HS-5 (cell line): ENCODE results near the gene MYO9B.
"Not testable (repeated sequence)": the region's sequence is repeated elsewhere in the genome, so short reads cannot be mapped to it uniquely, and the experiment has no call there.

Source experiments
- DNase-seq: peaks from one replicate; pipeline ENCODE4 v3.0.0-alpha.2; 2012; ENCODE audit warnings: low read depth

The MYO9B gene

GRCh38 chr19:17145546-17146497, 70.2 kb downstream of the MYO9B start:
- DNase-seq = no peak

DNA sequence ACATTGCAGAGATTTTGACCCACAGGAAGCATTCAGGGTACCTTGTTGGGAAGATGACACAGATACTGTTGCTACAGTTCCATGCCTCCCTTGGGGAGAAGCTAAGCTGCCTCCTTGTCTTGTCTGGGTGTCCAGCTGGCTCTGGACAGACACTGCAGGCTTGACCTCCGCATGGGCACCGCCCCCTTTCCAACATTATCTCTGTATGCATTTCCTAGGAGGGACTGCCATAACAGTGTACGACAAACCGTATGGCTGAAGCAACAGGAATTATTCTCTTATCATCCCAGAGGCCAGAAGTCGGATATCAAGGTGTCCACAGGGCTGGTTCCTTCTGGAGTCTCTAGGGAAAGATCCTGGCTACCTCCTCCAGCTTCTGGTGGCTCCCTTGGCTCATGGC, 72.6 kb downstream of the MYO9B start:
- no peak for DNase-seq

DNA sequence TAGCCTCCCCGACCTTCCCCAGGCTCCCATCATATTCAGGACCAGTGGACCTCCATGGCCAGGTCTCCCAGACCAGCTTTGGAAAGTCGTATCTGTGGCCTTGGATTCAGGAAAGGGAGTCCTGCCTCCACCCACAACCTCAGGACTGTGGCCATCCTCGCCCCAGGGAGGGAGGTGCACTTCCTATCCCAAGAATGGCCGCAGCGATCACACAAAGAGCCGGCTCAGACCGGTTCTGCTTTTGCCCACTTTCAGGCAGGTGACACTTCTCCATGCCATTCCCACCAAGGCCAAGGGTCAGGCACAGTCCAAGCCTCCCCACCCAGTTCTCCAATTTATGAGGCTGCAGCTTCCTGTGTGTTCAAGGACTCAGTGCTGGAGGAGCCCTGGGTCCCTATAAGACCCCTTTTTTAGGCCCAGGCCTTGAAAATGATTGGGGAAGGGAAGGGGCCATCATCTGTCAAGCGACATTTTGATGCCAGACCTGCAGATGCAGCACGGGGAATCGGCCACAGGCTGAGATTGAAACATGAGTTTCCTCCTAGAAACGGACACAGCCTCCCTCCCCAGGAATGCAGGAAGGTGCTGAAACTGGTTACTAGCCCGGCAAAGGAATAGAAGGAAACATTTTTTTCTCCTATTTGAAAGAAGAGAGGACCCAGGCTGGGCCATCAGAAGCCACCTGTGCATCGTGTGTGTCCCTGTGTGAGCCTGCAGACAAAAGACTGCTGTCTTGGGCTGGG, 74.0 kb downstream of the MYO9B start:
- no peak for DNase-seq

DNA sequence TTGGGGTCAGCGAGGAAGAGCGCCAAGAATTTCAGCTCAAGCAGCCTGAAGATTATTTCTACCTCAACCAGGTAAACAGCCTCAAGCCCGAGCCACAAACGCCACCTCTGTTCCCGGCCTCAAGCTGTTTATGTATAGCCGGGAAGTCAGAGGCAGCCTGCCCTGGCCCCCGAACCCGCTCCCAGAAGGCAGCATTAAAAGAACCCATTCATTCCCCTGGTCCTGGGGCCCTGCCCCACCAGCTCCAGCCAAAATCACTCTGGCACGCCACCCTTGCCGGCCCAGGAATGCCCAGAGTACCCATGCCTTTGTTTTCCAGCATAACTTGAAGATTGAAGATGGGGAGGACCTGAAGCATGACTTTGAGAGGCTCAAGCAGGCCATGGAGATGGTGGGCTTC, 78.4 kb downstream of the MYO9B start:
- DNase-seq = no peak

- DNase-seq = no peak
These were observed 79.7 kb downstream of the MYO9B start for GRCh38 chr19:17155251-17155650.

DNA sequence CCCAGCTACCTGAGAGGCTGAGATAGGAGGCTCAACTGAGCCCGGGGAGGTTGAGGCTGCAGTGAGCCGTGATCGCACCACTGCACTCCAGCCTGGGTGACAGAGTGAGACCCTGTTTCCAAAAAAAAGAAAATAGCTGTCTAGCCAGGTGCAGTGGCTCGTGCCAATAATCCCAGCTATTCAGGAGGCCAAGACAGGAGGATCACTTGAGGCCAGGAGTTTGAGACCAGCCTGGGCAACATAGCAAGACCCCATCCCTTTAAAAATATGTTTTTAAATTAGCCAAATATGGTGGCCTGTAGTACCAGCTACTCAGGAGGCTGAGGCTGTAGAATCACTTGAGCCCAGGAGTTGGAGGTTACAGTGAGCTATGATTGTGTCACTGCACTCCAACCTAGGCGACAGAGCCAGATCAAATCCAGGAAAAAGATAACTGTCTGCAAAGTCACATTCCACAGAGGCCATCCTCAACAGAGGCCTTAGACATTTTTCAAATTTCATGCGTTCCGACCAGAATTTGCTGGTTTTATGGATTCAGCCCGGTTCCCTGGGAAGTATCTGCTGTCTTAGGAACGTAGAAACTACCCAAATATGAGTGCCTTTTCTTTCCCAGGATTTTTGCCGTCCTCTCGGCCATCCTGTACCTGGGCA, 80.8 kb downstream of the MYO9B start:
- DNase-seq = no peak

- DNase-seq = no peak
These were observed 81.3 kb downstream of the MYO9B start for GRCh38 chr19:17156947-17157302.

DNA sequence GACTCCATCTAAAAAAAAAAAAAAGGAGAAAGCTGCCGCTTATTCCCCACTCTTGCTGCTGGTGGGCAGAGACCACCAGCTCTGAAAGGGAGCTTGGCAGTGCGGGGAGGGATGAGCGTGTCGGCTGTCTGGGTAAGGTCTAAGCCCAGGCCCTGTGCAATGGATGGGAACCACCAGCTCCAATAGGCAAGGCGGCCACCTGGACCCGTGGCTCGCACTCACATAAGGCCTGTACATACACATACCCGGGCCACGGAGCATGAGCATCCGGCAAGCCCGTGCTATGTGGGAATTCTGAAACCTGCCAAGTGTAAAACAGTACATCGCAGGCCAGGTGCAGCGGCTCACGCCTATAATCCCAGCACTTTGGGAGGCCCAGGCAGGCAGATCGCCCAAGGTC, 83.0 kb downstream of the MYO9B start:
- DNase-seq = no peak

DNA sequence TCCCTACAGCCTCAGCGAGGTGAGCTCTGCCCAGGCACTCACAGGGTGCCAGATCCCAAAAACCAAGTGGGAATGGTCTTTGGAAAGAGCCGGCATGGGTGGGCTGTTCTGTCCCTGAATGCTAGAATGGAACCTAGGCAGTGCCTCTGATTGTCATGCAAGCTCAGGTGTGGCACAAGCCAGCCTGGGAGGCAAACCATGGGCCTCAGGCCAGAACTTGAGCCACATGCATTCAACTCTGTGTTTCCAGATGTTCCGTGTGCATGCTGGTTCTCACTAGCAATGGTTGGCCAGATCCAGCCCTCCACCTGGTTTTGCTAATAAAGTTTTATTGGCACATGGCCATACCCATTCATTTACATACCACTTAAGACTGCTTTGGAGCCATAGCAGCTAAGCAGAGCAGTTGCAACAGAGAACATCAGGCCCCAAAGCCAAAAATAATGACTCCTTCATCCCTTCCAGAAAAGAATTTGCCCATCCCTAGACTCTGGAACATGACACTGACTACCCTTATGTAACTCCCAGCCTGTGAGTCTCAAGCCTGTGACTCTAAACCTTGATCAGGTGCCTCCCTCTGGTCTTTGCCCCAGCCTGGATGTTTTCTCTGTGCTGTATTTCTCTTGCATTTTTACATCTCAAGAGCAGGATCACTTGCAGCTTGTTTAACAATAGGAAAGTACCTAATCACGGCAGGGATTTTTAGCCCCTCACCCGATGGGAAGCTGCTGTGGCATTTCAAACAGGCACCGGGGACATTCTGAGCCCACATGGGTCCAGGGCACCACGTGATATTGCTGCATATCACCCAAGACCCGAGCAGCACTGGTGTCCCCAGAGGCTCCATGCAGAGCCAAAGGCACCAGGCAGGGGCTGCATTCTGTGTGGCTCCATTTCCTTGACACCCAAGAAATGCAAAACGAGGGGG, 84.2 kb downstream of the MYO9B start:
- no peak for DNase-seq

GRCh38 chr19:17160908-17161307, 85.3 kb downstream of the MYO9B start:
- DNase-seq = no peak

DNA sequence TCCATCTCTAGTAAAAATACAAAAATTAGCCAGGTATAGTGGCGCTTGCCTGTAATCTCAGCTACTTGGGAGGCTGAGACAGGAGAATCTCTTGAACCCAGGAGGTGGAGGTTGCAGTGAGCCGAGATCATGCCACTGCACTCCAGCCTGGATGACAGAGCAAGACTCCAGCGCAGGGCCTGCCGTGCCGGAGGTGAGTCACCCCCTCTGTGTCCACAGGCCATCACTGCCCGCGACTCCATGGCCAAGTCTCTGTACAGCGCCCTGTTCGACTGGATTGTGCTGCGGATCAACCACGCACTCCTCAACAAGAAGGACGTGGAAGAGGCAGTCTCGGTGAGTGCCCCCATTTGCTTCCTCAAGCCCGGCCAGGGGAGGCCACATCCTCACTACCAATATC, 86.6 kb downstream of the MYO9B start:
- not testable (repeated sequence) for DNase-seq

- no peak for DNase-seq
These were observed 87.0 kb downstream of the MYO9B start for GRCh38 chr19:17162580-17162979.

DNA sequence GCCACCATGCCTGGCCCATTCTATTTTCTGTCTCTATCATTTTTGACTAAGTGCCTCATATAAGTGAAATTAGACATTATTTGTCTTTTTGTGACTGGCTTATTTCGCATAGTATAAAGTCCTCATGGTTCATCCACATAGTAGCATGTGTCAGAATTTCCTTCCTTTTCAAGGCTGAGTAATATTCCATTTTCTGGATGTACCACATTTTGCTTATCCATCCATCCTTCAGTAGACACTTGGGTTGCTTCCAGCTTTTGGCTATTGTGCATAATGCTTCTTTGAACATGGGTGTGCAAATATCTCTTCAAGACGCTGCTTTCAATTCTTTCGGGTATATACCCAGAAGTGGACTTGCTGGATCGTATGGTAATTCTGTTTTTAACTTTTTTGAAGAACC, 88.1 kb downstream of the MYO9B start:
- no peak for DNase-seq

DNA sequence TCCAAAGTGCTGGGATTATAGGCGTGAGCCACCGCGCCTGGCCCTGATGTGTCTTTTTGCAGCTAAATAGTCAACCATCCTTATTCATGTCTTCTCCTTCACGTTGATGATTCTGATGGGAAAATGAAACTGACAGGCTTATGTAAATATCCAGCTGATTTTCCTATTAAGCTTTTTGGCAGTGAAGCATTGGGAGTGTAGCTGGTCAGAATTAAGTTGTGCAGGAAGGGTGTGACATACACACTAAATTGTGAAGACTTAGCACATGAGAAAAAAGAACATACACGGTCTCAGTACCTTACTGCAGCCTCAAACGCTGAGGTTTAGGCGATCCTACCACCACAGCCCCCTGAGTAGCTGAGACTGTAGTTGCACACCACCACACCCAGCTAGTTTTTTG, 89.1 kb downstream of the MYO9B start:
- DNase-seq = no peak

DNA sequence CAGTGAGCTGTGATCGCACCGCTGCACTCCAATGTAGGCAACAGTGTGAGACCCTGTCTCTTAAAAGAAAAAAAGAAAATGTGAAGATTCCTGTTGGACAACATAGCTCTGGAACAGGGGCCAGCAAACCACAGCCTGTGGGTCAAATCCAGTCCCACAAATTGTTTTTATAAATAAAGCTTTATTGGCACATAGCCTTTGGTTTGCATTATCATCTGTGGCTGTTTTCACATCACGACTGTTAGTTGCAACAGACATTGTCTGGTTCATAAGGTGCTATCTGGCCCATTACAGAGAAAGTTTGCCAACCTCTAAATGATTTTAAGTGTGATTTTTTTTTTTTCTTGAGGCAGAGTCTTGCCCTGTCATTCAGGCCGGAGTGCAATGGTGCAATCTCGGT, 90.1 kb downstream of the MYO9B start:
- no peak for DNase-seq

DNA sequence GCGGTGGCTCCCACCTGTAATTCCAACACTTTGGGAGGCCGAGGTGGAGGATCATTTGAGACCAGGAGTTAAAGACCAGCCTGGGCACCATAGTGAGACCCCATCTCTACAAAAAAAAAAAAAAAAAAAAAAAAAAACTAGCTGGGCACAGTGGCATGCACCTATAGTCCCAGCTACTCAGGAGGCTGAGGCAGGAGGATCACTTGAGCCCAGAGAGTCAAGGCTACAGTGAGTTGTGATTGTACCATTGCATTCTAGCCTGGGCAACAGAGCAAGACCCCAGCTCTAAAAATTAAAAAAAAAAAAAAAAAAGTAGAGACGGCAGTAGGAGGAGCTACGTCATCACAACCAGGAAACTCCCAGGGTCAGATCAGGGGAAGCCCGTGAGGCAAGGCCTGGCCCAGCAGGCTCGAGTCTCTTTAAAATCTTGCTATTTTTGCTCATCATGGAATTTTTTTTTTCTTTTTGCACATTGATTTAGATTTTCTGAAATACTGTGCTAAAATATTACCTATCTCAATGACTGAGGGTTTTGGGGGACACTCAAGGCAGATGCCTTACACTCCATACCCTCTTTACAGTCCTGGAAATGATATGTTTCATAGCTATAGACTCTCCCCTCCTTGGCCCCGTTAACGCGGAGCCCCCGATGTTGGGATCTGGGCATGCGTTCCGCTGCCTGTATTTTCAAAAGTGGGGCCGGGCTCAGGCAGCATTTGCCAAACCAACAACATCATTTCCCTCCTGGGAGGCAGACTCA, 95.1 kb downstream of the MYO9B start:
- no peak for DNase-seq

- DNase-seq = no peak
These were observed 96.3 kb downstream of the MYO9B start for GRCh38 chr19:17171874-17172273.

- DNase-seq = no peak
These were observed 97.2 kb downstream of the MYO9B start for GRCh38 chr19:17172624-17173345.

DNA sequence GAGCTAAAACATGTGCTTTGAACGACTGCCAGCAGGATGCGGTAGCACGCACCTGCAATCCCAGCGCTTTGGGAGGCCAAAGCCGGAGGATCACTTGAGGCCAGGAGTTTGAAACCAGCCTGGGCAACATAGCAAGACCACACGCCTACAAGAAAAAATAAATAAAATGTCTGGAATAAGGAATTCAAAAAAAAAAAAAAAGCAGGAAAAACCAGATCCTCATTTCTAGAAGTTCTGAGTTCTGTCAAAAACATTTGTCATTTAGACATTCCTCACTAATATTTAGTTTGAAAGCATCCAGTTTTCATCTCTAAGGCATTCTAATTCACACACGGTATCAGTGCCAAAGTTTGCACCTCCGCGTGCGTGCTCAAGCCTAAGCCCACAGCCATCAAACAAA, 102.7 kb downstream of the MYO9B start:
- no peak for DNase-seq

- no peak for DNase-seq
These were observed 105.6 kb downstream of the MYO9B start for GRCh38 chr19:17180997-17181702.
